T-helper 2 cell treated with Interferon-gamma antibody and Interleukin-4, amounts not matched to agents 5 μg/mL and 100 μg/mL, for 36 hours (primary cell): ENCODE measurements around the gene DDX54.

Experiments used
- DNase-seq: peaks from one replicate; pipeline ENCODE4 v3.0.0; 2021; ENCODE audit warnings: low spot score
- H3K27ac Mint-ChIP-seq: one replicate; pipeline ENCODE4 v1.8.0; 2021; ENCODE audit warnings: mild to moderate bottlenecking, mixed read lengths
- H3K27me3 Mint-ChIP-seq: one replicate; pipeline ENCODE4 v1.8.0; 2021; ENCODE audit warnings: low read depth, mixed read lengths
- H3K36me3 Mint-ChIP-seq: one replicate; pipeline ENCODE4 v1.8.0; 2021; ENCODE audit warnings: low read depth, mixed read lengths
- H3K4me1 Mint-ChIP-seq: one replicate; pipeline ENCODE4 v1.8.0; 2021; ENCODE audit warnings: low read depth, mixed read lengths
- H3K4me3 Mint-ChIP-seq: one replicate; pipeline ENCODE4 v1.8.0; 2022; ENCODE audit warnings: mild to moderate bottlenecking, moderate library complexity, mixed read lengths
- H3K9me3 Mint-ChIP-seq: one replicate; pipeline ENCODE4 v1.8.0; 2021; ENCODE audit warnings: mixed read lengths

The DDX54 gene

GRCh38 chr12:113204804-113205203 lies 19.5 kb upstream of the DDX54 start:
- Mint-ChIP-seq H3K27me3 (no peaks in the 10 kb centered on the region), H3K4me3 (no peak overlapping the region), H3K27ac (no peak overlapping the region), H3K4me1 (peaks cover 38% of the 10 kb centered on the region), H3K36me3 (peaks cover 8% of the 10 kb centered on the region), H3K9me3 (no peaks in the 10 kb centered on the region)
- DNase-seq, result no peak

GRCh38 chr12:113203852-113204760 lies 18.8 kb upstream of the DDX54 start:
- Mint-ChIP-seq H3K9me3 (no peaks in the 10 kb centered on the region), H3K27me3 (no peaks in the 10 kb centered on the region), H3K4me3 (no peak overlapping the region), H3K4me1 (peaks cover 32% of the 10 kb centered on the region), H3K36me3 (peaks cover 8% of the 10 kb centered on the region), H3K27ac (no peak overlapping the region)
- DNase-seq, result no peak

- H3K36me3 Mint-ChIP-seq, result peaks cover 6% of the 10 kb centered on the region
- H3K4me1 Mint-ChIP-seq, result peaks cover 23% of the 10 kb centered on the region
- no peak for DNase-seq
- H3K27ac Mint-ChIP-seq, result no peak overlapping the region
- no peak overlapping the region for H3K4me3 Mint-ChIP-seq
- no peaks in the 10 kb centered on the region for H3K27me3 Mint-ChIP-seq
- no peaks in the 10 kb centered on the region for H3K9me3 Mint-ChIP-seq
These were observed 17.2 kb upstream of the DDX54 start for GRCh38 chr12:113202300-113203075.

DNA sequence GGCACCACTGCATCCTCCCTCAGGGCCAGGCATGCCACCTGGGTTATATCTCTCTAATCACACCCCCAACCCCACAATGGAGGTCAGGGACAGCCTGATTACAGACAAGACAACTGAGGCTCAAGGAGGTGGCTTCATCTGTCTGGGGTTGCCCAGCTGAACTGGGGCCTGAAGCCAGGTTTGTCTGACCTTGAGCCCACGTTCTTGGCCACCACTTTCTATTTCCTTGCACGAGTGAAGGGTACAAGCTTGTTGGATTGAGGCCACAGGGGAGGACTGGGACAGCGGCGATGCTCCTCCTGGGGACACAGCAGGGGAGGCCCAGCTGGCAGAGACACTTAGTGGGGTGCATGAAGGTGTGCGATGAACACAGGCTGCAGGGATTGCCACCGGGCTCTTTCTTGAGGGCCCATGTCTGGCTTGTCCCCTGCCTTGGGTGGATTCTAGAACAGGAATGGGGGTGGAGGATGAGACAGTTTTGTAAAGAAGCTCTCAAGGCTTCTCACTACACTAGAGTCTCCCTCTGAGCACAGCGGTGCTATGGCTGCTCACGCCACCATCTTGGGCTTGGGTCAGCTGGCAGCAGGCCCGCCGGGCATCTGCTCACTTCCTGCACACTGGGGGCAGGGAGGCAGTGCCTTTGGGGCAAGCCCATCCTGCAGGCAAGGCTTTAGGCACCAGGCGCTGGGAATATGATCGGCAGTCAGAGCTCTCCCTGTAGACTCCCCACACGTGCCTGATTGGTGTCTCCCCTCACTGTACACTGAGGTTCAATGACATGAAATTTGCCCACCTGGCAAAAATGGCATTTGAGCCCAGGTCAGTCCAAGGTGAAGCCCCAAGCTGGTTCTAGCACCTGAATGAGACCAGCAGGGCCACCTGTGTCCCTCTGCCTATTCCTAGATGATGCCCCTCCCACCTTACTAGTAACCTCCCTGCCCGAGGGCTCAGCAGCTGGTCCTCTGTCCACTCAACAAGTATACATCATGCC lies 16.2 kb upstream of the DDX54 start:
- H3K4me3 Mint-ChIP-seq, result no peak overlapping the region
- no peak for DNase-seq
- no peaks in the 10 kb centered on the region for H3K9me3 Mint-ChIP-seq
- H3K4me1 Mint-ChIP-seq, result peaks cover 19% of the 10 kb centered on the region
- H3K27ac Mint-ChIP-seq, result peak overlapping the region; percentile 2
- peaks cover 4% of the 10 kb centered on the region for H3K36me3 Mint-ChIP-seq
- H3K27me3 Mint-ChIP-seq, result no peaks in the 10 kb centered on the region

GRCh38 chr12:113200021-113200797 lies 14.9 kb upstream of the DDX54 start:
- DNase-seq, result no peak
- Mint-ChIP-seq H3K4me1 (peaks cover 15% of the 10 kb centered on the region), H3K4me3 (no peak overlapping the region), H3K27me3 (no peaks in the 10 kb centered on the region), H3K9me3 (no peaks in the 10 kb centered on the region), H3K27ac (peak overlapping the region; percentile 26), H3K36me3 (no peaks in the 10 kb centered on the region)

- Mint-ChIP-seq H3K4me1 (peaks cover 12% of the 10 kb centered on the region), H3K27me3 (no peaks in the 10 kb centered on the region), H3K27ac (no peak overlapping the region), H3K4me3 (no peak overlapping the region), H3K9me3 (no peaks in the 10 kb centered on the region), H3K36me3 (peaks cover 3% of the 10 kb centered on the region)
- no peak for DNase-seq
These were observed 13.0 kb upstream of the DDX54 start for GRCh38 chr12:113198296-113198695.

- peaks cover 3% of the 10 kb centered on the region for H3K36me3 Mint-ChIP-seq
- peaks cover 12% of the 10 kb centered on the region for H3K4me1 Mint-ChIP-seq
- H3K9me3 Mint-ChIP-seq, result no peaks in the 10 kb centered on the region
- no peak overlapping the region for H3K27ac Mint-ChIP-seq
- H3K27me3 Mint-ChIP-seq, result no peaks in the 10 kb centered on the region
- H3K4me3 Mint-ChIP-seq, result no peak overlapping the region
- DNase-seq, result no peak
These were observed 12.3 kb upstream of the DDX54 start for GRCh38 chr12:113197518-113198077.

DNA sequence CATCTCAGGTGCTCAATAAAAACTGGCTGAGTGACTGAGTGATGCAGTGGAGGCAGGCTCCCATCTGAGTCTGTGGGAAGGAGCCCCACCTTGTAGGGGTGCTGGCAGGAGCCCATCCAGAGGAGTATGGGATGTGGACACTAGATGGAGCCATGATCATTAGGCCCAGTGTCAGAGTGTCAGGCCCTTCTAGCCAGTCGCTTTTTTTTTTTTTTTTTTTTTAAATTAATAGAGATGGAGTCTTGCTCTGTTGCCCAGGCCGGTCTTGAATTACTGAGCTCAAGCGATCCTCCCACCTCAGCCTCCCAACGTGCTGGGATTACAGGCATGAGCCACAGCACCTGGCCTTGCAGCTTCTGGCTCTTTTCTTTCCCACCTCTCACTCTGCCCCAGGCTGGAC lies 11.7 kb upstream of the DDX54 start:
- peaks cover 4% of the 10 kb centered on the region for H3K36me3 Mint-ChIP-seq
- H3K27ac Mint-ChIP-seq, result no peak overlapping the region
- H3K27me3 Mint-ChIP-seq, result no peaks in the 10 kb centered on the region
- H3K9me3 Mint-ChIP-seq, result no peaks in the 10 kb centered on the region
- H3K4me3 Mint-ChIP-seq, result no peak overlapping the region
- peaks cover 12% of the 10 kb centered on the region for H3K4me1 Mint-ChIP-seq
- peak; percentile 57 for DNase-seq

DNA sequence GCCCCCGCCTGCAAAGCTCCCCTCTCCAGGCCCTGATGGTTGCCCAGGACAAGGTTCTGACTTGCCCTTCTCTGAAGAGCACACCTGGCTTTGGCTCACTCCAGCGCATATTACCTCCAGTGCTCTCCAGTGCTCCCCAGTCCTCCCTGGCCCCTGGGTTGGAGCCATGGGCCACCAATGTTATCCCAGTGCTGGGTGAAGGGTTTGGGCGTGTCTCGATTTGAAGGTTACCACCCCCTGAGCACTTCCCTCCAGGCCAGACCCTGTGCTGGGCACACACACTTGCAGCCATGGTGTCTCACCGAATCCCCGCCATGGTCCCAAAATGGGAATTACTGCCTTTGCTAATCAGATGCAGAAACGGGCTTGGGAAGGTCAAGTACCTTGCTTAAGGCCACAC lies 11.3 kb upstream of the DDX54 start:
- Mint-ChIP-seq H3K4me1 (peaks cover 12% of the 10 kb centered on the region), H3K36me3 (peaks cover 6% of the 10 kb centered on the region), H3K27ac (no peak overlapping the region), H3K4me3 (no peak overlapping the region), H3K27me3 (no peaks in the 10 kb centered on the region), H3K9me3 (no peaks in the 10 kb centered on the region)
- no peak for DNase-seq

DNA sequence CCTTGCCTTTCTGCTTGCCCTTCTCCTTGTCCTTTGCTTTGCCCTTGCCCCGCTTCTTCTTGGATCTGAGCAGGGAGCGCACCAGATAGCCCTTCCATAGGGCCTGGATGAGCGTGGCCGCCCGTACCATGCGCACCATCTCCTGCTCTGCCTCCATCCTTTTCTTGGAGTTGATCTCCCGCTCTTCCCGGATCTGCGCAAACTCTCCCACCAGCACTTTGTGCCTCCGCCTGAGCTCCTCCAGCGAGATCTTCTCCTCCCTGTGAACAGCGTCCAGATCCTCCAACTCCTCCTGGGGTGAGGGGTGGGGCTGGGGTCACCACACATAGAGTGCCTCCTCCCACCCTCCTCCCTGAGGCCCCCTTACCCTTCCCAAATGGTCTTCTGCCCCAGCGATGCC lies 10.3 kb upstream of the DDX54 start:
- Mint-ChIP-seq H3K4me1 (peaks cover 13% of the 10 kb centered on the region), H3K27me3 (no peaks in the 10 kb centered on the region), H3K27ac (no peak overlapping the region), H3K36me3 (peaks cover 9% of the 10 kb centered on the region), H3K9me3 (no peaks in the 10 kb centered on the region), H3K4me3 (no peak overlapping the region)
- no peak for DNase-seq

GRCh38 chr12:113194971-113195391 lies 9.7 kb upstream of the DDX54 start:
- no peaks in the 10 kb centered on the region for H3K27me3 Mint-ChIP-seq
- no peak overlapping the region for H3K27ac Mint-ChIP-seq
- peaks cover 12% of the 10 kb centered on the region for H3K36me3 Mint-ChIP-seq
- H3K9me3 Mint-ChIP-seq, result no peaks in the 10 kb centered on the region
- peaks cover 15% of the 10 kb centered on the region for H3K4me1 Mint-ChIP-seq
- no peak overlapping the region for H3K4me3 Mint-ChIP-seq
- no peak for DNase-seq

DNA sequence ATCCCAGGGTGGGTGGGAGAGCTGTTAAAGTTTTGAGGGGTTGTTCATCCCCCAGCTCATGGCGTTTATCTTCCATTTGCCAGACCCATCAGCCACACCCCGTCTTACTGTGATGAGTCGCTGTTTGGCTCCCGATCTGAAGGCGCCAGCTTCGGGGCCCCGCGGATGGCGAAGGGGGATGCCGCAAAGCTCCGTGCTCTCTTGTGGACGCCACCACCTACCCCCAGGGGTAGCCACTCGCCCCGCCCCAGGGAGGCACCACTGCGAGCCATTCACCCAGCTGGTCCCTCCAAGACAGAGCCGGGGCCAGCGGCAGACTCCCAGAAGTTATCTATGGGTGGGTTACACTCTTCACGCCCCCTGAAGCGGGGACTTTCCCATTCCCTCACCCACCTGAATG lies 5.9 kb upstream of the DDX54 start:
- H3K9me3 Mint-ChIP-seq, result no peaks in the 10 kb centered on the region
- no peak overlapping the region for H3K4me3 Mint-ChIP-seq
- DNase-seq, result no peak
- peaks cover 19% of the 10 kb centered on the region for H3K4me1 Mint-ChIP-seq
- no peaks in the 10 kb centered on the region for H3K27me3 Mint-ChIP-seq
- H3K36me3 Mint-ChIP-seq, result peaks cover 29% of the 10 kb centered on the region
- H3K27ac Mint-ChIP-seq, result no peak overlapping the region

- H3K36me3 Mint-ChIP-seq, result peaks cover 30% of the 10 kb centered on the region
- H3K4me1 Mint-ChIP-seq, result peaks cover 20% of the 10 kb centered on the region
- no peaks in the 10 kb centered on the region for H3K27me3 Mint-ChIP-seq
- no peaks in the 10 kb centered on the region for H3K9me3 Mint-ChIP-seq
- H3K27ac Mint-ChIP-seq, result peak overlapping the region; percentile 10
- DNase-seq, result no peak
- no peak overlapping the region for H3K4me3 Mint-ChIP-seq
These were observed 5.5 kb upstream of the DDX54 start for GRCh38 chr12:113190761-113191160.
